HepG2 (cell line): ENCODE measurements around the gene RPS27A. TPM values are rescaled to one million over a fixed set of nuclear protein-coding genes. Genes with fewer than 3 reads are reported as not detected.
A peak's percentile ranks its signal among the peaks of the same experiment; 100 is the strongest.

Experiments used
- AKAP8 ChIP-seq: sonication (generic); formaldehyde crosslinking; IDR thresholded peaks from 2 replicates; pipeline ENCODE4 v1.5.1; 2020; ENCODE audit warnings: mild to moderate bottlenecking, missing genetic modification reagents
- ATAD3A ChIP-seq: sonication (generic); formaldehyde crosslinking; IDR thresholded peaks from 2 replicates; pipeline ENCODE4 v1.4.0; 2020; ENCODE audit warnings: missing genetic modification reagents
- ATRX ChIP-seq: sonication (generic); formaldehyde crosslinking; IDR thresholded peaks from 2 replicates; pipeline ENCODE4 v1.4.0; 2020; ENCODE audit warnings: missing genetic modification reagents, borderline replicate concordance
- BRD4 ChIP-seq: sonication (generic); formaldehyde crosslinking; IDR thresholded peaks from 2 replicates; pipeline ENCODE4 v1.4.0; 2020; ENCODE audit warnings: missing genetic modification reagents
- HNRNPUL1 ChIP-seq: fragments of 200-400 bp; formaldehyde crosslinking; IDR thresholded peaks from 2 replicates; pipeline ENCODE4 v1.6.1; 2017; ENCODE audit warnings: low read depth, mild to moderate bottlenecking, low read length, moderate library complexity
- MTA1 ChIP-seq: sonication (generic); formaldehyde crosslinking; IDR thresholded peaks from 2 replicates; pipeline ENCODE4 v1.4.0; 2020; ENCODE audit warnings: missing genetic modification reagents, mild to moderate bottlenecking, borderline replicate concordance
- NFE2 ChIP-seq: sonication (generic); formaldehyde crosslinking; IDR thresholded peaks from 2 replicates; pipeline ENCODE4 v1.4.0; 2020; ENCODE audit warnings: missing genetic modification reagents
- PRMT3 ChIP-seq: sonication (generic); formaldehyde crosslinking; IDR thresholded peaks from 2 replicates; pipeline ENCODE4 v1.8.1; 2022; ENCODE audit warnings: low read depth, mild to moderate bottlenecking, moderate library complexity, missing genetic modification reagents, borderline replicate concordance
- RFX3 ChIP-seq: IDR thresholded peaks from 2 replicates; pipeline ENCODE4 v1.6.1; 2016; ENCODE audit warnings: missing biosample characterization, missing genetic modification reagents
- RXRB ChIP-seq: IDR thresholded peaks from 2 replicates; pipeline ENCODE4 v1.6.1; 2016; ENCODE audit warnings: borderline replicate concordance, missing genetic modification reagents, missing compliant biosample characterization
- SRSF1 ChIP-seq: fragments of 200-400 bp; formaldehyde crosslinking; optimal IDR thresholded peaks from 2 replicates; pipeline ENCODE3; 2017; ENCODE audit warnings: mild to moderate bottlenecking, low read depth, low read length, moderate library complexity
- ZC3H13 ChIP-seq: sonication (generic); formaldehyde crosslinking; IDR thresholded peaks from 2 replicates; pipeline ENCODE4 v1.8.1; 2023; ENCODE audit warnings: mild to moderate bottlenecking, missing genetic modification reagents, moderate library complexity
- ZNF207 ChIP-seq: fragments of 450-650 bp; IDR thresholded peaks from 2 replicates; pipeline ENCODE4 v1.6.1; 2016; ENCODE audit warnings: antibody characterized with exemption, borderline replicate concordance
- ZNF331 ChIP-seq: sonication (generic); formaldehyde crosslinking; IDR thresholded peaks from 2 replicates; pipeline ENCODE4 v1.4.0; 2020; ENCODE audit warnings: missing genetic modification reagents
- ZNF530 ChIP-seq: sonication (generic); formaldehyde crosslinking; IDR thresholded peaks from 2 replicates; pipeline ENCODE4 v1.5.0; 2020; ENCODE audit warnings: low read depth, mild to moderate bottlenecking, missing genetic modification reagents
- ZNF766 ChIP-seq: sonication (generic); formaldehyde crosslinking; IDR thresholded peaks from 2 replicates; pipeline ENCODE4 v1.5.0; 2020; ENCODE audit warnings: missing genetic modification reagents, borderline replicate concordance
- polyA plus RNA-seq, 8 experiments: library from polyadenylated mRNA; depleted of rRNA in 3 of 8; stranded (reverse) in 7 of 8; unstranded in 1 of 8; fragments of >200 nt; fragmentation: Illumina TruSeq in 4 of 8; extraction: Trizol in 4 of 8; gene quantifications; 2 replicates each; pipeline versions ENCODE4 v1.2.1 to v1.2.3, GENCODE V29; 2011 to 2016; ENCODE audit warnings: low read depth in 4 of 8, missing spikeins in 1 of 8, mixed read lengths in 1 of 8; ENCODE audit not compliant: insufficient read depth in 1 of 8
- total RNA-seq, 5 experiments: library from RNA; depleted of rRNA; stranded (reverse); fragments of >200 nt; fragmentation: Illumina TruSeq; extraction: Trizol; gene quantifications; 2 replicates each; pipeline ENCODE4 v1.2.3, GENCODE V29; 2016; ENCODE audit warnings: low read depth in 1 of 5
- TF ChIP-seq, protein P1 (sequence below): sonication (generic); formaldehyde crosslinking; IDR thresholded peaks from 2 replicates; pipeline ENCODE4 v1.4.0; 2020; ENCODE audit warnings: missing genetic modification reagents
- TF ChIP-seq, protein P2 (sequence below): sonication (generic); formaldehyde crosslinking; conservative IDR thresholded peaks from 2 replicates; pipeline ENCODE4 v1.4.0; 2020; ENCODE audit warnings: missing genetic modification reagents
- TF ChIP-seq, protein P3 (sequence below): sonication (generic); formaldehyde crosslinking; conservative IDR thresholded peaks from 2 replicates; pipeline ENCODE4 v1.4.0; 2020; ENCODE audit warnings: mild to moderate bottlenecking, missing genetic modification reagents, moderate library complexity

Gene RPS27A
- total and polyA plus RNA-seq, 2 of the 13 experiments (the other 11 are each of a cell fraction or from before 2014, with no cell fraction given) = 2,779 to 3,269 TPM

DNA sequence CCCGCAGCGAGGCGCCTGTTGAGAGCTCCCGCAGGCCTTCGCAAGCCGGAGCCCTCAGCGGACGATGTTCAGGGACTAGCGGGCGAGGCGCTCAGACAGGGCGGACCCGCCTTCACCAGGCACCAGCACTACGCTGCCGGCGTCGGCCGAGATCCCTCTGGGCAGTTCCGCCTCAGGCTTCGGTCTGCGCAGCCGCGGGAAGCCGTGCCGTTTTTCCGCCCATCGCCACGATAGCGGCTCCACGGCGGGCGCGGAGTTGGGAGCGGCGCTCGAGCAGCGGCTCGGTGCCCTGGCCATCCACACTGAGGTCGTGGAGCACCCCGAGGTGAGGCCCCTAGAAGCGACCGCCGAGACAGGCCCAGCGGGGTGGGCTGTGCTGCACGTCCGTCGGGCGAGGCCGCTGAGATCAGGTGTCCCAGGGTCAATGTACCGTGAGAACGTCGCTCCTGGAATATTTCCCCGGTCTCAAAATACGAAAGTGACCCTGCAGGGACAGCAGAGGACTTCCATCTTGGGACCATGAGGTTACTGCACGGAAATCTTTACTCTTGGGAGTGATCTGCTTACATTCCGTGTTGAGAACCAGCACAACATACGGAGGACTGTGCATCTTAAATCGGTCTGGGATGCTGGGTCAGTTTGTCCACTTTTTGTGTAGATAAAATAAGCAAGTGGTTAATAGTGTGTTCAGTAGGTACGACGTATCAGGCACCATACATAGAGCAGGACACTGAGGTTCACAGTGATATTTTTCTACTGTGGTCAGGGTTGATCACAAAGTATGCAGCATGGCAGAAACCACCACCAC lies 49.8 kb downstream of the RPS27A start (continued):
- TF ChIP-seq, protein P1, sequence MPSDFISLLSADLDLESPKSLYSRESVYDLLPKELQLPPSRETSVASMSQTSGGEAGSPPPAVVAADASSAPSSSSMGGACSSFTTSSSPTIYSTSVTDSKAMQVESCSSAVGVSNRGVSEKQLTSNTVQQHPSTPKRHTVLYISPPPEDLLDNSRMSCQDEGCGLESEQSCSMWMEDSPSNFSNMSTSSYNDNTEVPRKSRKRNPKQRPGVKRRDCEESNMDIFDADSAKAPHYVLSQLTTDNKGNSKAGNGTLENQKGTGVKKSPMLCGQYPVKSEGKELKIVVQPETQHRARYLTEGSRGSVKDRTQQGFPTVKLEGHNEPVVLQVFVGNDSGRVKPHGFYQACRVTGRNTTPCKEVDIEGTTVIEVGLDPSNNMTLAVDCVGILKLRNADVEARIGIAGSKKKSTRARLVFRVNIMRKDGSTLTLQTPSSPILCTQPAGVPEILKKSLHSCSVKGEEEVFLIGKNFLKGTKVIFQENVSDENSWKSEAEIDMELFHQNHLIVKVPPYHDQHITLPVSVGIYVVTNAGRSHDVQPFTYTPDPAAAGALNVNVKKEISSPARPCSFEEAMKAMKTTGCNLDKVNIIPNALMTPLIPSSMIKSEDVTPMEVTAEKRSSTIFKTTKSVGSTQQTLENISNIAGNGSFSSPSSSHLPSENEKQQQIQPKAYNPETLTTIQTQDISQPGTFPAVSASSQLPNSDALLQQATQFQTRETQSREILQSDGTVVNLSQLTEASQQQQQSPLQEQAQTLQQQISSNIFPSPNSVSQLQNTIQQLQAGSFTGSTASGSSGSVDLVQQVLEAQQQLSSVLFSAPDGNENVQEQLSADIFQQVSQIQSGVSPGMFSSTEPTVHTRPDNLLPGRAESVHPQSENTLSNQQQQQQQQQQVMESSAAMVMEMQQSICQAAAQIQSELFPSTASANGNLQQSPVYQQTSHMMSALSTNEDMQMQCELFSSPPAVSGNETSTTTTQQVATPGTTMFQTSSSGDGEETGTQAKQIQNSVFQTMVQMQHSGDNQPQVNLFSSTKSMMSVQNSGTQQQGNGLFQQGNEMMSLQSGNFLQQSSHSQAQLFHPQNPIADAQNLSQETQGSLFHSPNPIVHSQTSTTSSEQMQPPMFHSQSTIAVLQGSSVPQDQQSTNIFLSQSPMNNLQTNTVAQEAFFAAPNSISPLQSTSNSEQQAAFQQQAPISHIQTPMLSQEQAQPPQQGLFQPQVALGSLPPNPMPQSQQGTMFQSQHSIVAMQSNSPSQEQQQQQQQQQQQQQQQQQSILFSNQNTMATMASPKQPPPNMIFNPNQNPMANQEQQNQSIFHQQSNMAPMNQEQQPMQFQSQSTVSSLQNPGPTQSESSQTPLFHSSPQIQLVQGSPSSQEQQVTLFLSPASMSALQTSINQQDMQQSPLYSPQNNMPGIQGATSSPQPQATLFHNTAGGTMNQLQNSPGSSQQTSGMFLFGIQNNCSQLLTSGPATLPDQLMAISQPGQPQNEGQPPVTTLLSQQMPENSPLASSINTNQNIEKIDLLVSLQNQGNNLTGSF (CRISPR knock-in tag) = peak; percentile 94
- TF ChIP-seq, protein P2, sequence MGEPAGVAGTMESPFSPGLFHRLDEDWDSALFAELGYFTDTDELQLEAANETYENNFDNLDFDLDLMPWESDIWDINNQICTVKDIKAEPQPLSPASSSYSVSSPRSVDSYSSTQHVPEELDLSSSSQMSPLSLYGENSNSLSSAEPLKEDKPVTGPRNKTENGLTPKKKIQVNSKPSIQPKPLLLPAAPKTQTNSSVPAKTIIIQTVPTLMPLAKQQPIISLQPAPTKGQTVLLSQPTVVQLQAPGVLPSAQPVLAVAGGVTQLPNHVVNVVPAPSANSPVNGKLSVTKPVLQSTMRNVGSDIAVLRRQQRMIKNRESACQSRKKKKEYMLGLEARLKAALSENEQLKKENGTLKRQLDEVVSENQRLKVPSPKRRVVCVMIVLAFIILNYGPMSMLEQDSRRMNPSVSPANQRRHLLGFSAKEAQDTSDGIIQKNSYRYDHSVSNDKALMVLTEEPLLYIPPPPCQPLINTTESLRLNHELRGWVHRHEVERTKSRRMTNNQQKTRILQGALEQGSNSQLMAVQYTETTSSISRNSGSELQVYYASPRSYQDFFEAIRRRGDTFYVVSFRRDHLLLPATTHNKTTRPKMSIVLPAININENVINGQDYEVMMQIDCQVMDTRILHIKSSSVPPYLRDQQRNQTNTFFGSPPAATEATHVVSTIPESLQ (CRISPR knock-in tag) = 0 out of 2 replicates have a peak, but pooled peaks have one; percentile 83
- TF ChIP-seq ZNF331 = peak; percentile 95
- TF ChIP-seq ZNF530 = no peak
- TF ChIP-seq ATRX (CRISPR knock-in tag) = no peak
- TF ChIP-seq AKAP8 (CRISPR knock-in tag) = peak; percentile 91; the same call in 1 of the 2 replicates
- peak; percentile 99; the same call in 1 of the 2 replicates for TF ChIP-seq PRMT3 (CRISPR knock-in tag)
- TF ChIP-seq MTA1 (CRISPR knock-in tag) = peak; percentile 91; the same call in 1 of the 2 replicates
- no peak for TF ChIP-seq ATAD3A (CRISPR knock-in tag)
- TF ChIP-seq HNRNPUL1 = 0 out of 2 replicates have a peak, but pooled peaks have one; percentile 77
- peak; percentile 97 for TF ChIP-seq ZC3H13 (CRISPR knock-in tag)
- TF ChIP-seq, protein P3, sequence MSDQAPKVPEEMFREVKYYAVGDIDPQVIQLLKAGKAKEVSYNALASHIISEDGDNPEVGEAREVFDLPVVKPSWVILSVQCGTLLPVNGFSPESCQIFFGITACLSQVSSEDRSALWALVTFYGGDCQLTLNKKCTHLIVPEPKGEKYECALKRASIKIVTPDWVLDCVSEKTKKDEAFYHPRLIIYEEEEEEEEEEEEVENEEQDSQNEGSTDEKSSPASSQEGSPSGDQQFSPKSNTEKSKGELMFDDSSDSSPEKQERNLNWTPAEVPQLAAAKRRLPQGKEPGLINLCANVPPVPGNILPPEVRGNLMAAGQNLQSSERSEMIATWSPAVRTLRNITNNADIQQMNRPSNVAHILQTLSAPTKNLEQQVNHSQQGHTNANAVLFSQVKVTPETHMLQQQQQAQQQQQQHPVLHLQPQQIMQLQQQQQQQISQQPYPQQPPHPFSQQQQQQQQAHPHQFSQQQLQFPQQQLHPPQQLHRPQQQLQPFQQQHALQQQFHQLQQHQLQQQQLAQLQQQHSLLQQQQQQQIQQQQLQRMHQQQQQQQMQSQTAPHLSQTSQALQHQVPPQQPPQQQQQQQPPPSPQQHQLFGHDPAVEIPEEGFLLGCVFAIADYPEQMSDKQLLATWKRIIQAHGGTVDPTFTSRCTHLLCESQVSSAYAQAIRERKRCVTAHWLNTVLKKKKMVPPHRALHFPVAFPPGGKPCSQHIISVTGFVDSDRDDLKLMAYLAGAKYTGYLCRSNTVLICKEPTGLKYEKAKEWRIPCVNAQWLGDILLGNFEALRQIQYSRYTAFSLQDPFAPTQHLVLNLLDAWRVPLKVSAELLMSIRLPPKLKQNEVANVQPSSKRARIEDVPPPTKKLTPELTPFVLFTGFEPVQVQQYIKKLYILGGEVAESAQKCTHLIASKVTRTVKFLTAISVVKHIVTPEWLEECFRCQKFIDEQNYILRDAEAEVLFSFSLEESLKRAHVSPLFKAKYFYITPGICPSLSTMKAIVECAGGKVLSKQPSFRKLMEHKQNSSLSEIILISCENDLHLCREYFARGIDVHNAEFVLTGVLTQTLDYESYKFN (CRISPR knock-in tag) = peak; percentile 65
- TF ChIP-seq RXRB (CRISPR knock-in tag) = peak; percentile 77
- peak; percentile 96; the same call in 1 of the 2 replicates for TF ChIP-seq BRD4 (CRISPR knock-in tag)
- TF ChIP-seq RFX3 (CRISPR knock-in tag) = no peak
- TF ChIP-seq ZNF207 = no peak
- TF ChIP-seq NFE2 (CRISPR knock-in tag) = no peak; the same call in 1 of the 2 replicates
- TF ChIP-seq SRSF1 = peak; percentile 94
- peak; percentile 74 for TF ChIP-seq ZNF766 (CRISPR knock-in tag)
